Fibroblast of skin of back (primary cell): ENCODE measurements around the gene DNM2.
A peak's percentile ranks its signal among the peaks of the same experiment; 100 is the strongest.
"Not testable (repeated sequence)": the region's sequence is repeated elsewhere in the genome, so short reads cannot be mapped to it uniquely, and the experiment has no call there.

Source experiments
- DNase-seq: peaks from one replicate; pipeline ENCODE4 v3.0.0-alpha.2; 2013

Gene DNM2

GRCh38 chr19:10752913-10753704 is 35.2 kb downstream of the DNM2 start:
- DNase-seq: no peak

- no peak for DNase-seq
These were observed 38.5 kb downstream of the DNM2 start for GRCh38 chr19:10756371-10756770.

DNA sequence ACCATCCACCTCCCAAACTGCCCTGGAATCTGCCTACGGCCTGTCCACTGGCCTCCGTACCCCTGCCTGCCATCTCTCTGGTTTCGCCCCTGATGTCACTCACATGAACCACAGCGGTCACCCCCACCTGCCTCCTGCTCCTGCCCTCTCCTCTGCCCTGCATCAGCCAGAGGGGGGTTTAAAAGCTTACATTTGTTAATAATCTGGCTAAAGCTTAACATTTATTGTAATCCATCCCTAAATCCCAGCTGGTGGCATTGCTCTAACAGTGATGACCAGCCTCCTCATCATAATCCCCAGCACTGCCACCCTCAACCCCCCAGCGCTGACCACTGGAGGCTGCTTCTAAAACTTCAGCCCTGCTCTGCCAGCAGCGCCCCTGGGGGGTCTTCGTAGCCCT is 38.9 kb downstream of the DNM2 start:
- no peak for DNase-seq

DNA sequence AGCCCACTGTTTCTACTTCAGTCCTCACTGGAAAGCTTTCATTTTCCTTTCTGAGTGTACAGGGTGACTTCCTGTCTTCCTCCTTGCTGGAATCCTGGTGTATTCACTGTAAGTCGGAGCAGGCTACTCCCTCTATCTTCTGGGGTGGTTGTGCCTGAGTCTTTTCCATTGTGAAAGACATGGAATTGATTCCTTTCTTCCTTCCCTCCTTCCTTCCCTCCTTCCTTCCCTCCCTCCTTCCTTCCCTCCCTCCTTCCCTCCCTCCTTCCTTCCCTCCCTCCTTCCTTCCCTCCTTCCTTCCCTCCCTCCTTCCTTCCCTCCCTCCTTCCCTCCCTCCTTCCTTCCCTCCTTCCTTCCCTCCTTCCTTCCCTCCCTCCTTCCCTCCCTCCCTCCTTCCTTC is 40.2 kb downstream of the DNM2 start:
- not testable (repeated sequence) for DNase-seq

- no peak for DNase-seq
These were observed 41.1 kb downstream of the DNM2 start for GRCh38 chr19:10758978-10759377.

DNA sequence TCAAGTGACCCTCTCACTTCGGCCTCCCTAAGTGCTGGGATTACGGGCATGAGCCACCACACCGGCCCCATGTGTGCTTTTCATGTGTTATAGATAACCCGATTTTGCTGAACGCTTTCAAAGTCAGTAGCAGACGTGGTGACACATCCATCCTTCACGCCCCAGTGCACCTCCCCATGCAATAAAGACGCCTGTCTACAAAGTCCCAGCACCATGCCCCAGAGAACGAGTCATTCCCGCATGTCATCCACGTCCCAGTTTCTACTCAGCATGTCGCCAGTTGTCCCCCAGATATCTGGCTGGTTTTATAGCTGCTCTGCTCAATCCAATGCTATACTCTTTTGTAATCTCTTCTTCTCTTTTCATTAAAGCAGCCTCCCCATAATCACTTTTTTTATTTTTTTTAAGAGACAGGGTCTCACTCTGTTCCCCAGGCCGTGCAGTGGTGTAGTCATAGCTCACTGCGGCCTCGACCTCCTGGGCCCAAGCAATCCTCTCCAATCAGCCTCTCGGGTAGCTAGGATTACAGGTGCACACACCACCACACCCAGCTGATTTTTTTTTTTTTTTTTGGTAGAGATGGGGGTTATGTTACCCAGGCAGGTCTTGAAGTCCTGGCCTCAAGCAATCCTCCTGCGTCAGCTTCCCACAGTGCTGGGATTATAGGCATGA is 42.5 kb downstream of the DNM2 start:
- peak; percentile 71 for DNase-seq

- DNase-seq: no peak
These were observed 43.8 kb downstream of the DNM2 start for GRCh38 chr19:10761443-10762250.

GRCh38 chr19:10762656-10763055 is 44.8 kb downstream of the DNM2 start:
- no peak for DNase-seq

DNA sequence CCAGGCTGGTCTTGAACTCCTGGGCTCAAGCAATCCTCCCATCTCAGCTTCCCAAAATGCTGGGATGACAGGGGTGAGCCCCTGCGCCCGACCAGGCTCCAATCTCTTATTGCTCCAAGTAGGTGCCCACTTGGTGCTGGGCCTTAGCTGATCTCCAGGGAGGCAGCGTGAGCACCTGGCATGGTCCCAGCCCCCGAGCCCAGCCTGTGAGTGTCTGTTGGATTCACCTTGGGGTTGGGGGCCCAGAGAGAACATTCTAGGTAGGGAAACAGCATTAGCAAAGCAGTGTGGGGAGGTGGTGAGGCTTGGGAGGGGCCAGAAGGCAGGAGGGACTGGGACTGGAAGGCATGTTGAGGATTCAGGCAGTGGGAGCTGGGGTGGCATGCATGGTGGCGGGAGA is 45.5 kb downstream of the DNM2 start:
- no peak for DNase-seq

GRCh38 chr19:10763828-10764339 is 46.0 kb downstream of the DNM2 start:
- no peak for DNase-seq

GRCh38 chr19:10764340-10764894 is 46.5 kb downstream of the DNM2 start:
- DNase-seq: no peak

DNA sequence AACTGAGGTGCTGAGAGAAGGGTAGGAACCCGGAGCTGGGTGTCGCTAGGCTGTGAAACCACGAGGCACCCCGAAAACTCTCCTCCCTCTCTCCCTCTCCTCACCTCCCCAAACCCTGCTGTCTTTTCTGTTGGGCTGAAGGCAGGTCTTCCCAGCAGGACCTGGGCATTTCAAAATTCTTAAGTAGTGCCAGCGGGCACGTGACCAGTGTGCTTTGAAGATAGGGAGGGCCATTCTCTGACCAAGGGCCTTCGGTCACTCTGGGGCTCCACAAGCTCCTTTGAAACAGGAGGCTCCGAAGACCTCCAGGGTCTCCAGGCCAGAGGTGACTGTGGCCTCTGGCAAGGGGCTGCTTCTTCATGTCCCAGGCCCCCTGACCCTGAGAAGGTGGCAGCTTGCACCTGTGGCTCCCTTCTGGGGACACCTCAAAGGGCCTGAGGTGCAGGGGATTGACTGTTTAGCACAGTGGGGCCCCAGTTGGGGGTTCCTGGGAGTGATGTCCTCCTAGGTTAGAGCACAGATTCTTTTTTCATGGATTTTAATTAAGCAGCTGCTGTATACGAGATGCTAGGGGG is 48.3 kb downstream of the DNM2 start:
- DNase-seq: no peak

GRCh38 chr19:10766671-10767201 is 48.9 kb downstream of the DNM2 start:
- peak; percentile 29 for DNase-seq

- no peak for DNase-seq
These were observed 49.8 kb downstream of the DNM2 start for GRCh38 chr19:10767726-10768125.

DNA sequence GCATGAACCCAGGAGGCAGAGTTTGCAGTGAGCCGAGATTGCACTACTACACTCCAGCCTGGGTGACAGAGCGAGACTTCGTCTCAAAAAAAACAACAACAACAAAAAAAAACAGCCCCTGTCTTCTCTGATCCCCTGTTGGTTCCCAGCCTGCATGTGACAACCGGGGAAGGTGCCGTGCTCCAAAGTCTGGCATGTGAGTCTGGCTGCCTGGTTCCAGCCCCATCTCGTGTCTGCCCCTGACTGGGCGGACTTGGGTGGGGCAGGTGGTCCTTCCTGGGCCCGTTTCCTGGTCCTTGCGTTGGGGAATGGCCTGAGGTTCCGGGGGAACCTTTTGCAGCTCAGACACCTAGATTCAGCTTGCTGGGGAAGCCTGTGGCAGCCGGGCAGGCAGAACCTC is 50.5 kb downstream of the DNM2 start:
- no peak for DNase-seq

DNA sequence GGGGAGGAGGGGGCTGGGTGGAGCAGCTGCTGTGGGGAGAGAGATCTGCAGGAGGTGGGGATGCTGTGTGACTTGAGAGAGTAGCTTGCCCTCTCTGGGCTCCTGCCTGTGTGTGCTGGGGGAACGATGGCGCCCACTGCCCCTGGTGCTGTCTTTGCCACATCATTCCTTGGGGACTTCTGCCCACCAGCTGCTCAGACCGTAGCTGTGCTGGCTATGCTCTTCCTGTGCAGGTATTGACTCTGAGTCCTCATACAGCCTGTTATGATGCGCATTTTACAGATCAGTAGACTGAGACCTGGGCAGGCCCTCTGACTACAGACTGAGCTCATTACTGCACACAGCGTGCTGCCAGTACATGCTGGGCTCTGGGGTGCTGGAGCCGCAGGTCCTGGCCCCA is 51.1 kb downstream of the DNM2 start:
- DNase-seq: no peak

GRCh38 chr19:10769533-10770491 is 51.9 kb downstream of the DNM2 start:
- DNase-seq: peak; percentile 59

DNA sequence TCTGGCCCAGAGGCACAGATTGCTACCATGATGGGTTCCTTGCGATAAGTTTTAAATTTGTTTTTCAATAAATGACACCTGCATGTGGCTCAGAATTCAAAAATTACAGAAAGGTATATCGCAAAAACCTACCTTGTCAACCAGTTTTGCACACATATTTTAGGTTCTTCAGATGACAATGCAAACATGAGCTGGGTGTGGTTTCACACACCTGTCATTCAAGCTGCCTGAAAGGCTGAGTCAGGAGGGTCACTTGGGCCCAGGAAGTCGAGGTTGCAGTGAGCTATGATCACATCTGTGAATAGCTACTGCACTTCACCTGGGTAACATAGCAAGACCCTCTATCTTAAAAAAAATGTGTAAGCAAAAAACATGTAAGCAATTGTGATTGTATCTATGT is 56.1 kb downstream of the DNM2 start:
- DNase-seq: no peak

DNA sequence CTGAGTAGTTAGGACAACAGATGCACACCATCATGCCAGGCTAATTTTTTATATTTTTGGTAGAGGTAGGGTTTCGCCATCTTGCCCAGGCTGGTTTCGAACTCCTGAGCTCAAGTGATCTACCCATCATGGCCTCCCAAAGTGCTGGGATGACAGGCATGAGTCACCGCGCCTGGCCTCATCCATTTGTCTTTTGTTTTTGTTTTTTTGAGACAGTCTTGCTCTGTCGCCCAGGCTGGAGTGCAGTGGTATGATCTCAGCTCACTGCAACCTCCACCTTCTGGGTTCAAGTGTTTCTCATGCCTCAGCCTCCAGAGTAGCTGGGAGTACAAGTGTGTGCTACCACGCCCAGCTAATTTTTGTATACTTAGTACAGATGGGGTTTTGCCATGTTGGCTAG is 57.0 kb downstream of the DNM2 start:
- DNase-seq: no peak

DNA sequence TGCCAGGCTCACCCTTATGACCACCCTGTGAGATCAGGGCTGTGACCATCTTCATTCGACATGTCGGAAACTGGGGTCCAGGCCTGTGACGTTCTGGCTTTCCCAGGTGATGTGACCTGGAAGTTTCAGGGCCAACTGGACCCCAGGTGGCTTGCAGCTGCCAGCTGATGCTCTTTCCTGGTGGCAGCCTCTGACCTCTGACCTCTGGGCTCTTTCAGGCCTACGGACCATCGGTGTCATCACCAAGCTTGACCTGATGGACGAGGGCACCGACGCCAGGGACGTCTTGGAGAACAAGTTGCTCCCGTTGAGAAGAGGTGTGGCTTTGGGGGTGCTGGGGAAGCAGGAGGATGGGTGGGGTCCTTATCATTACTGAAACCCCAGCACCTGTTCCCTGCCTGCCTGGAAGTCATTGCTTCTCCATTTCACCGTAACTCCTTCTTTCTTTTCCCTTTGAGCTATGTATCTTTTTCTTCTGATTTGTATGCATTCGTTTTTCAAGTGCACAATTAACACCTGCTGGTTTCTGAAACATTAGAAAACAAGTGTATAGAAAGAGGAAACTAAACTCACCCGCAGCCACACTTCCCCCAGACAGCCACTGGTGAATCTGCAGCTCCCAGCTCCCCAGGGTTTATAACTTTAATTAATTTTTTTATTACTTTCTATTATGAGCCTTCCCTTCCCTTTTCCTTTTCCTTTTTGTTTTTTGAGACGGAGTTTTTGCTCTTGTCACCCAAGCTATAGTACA is 59.2 kb downstream of the DNM2 start:
- DNase-seq: no peak
